RWPE2 (cell line): Measurements from ENCODE around the gene CDK10.

Experiments used
- ATAC-seq: fragments of 200-7000 bp; cut with Tn5 transposase; 3 replicates; pipeline ENCODE4 v1.9.1; 2021; ENCODE audit warnings: low read depth
- DNase-seq: peaks from one replicate; pipeline ENCODE4 v3.0.0-alpha.2; 2020; ENCODE audit warnings: low spot score
- H3K27ac ChIP-seq: fragments of 450-650 bp; 2 replicates; pipeline ENCODE4 v1.5.1; 2017; ENCODE audit warnings: mild to moderate bottlenecking; ENCODE audit not compliant: poor library complexity, severe bottlenecking
- H3K27me3 ChIP-seq: fragments of 250-450 bp; sonication (Bioruptor Pico); 2 replicates; pipeline ENCODE4 v1.5.1; 2021; ENCODE audit warnings: mild to moderate bottlenecking, moderate library complexity; ENCODE audit not compliant: insufficient read depth, poor library complexity, severe bottlenecking
- H3K36me3 ChIP-seq: fragments of 250-450 bp; sonication (Bioruptor Pico); 2 replicates; pipeline ENCODE4 v1.5.1; 2020; ENCODE audit warnings: low read depth, mild to moderate bottlenecking, moderate library complexity
- H3K4me1 ChIP-seq: fragments of 250-450 bp; sonication (Bioruptor Pico); 2 replicates; pipeline ENCODE4 v1.5.1; 2021; ENCODE audit warnings: mild to moderate bottlenecking, moderate library complexity; ENCODE audit not compliant: insufficient read depth, poor library complexity, severe bottlenecking
- H3K4me3 ChIP-seq: fragments of 250-450 bp; sonication (Bioruptor Pico); 2 replicates; pipeline ENCODE4 v1.5.1; 2021; ENCODE audit warnings: mild to moderate bottlenecking, moderate library complexity; ENCODE audit not compliant: severe bottlenecking
- H3K9me3 ChIP-seq: fragments of 250-450 bp; sonication (Bioruptor Pico); 2 replicates; pipeline ENCODE4 v1.5.1; 2021; ENCODE audit warnings: mild to moderate bottlenecking, moderate library complexity; ENCODE audit not compliant: severe bottlenecking
- TF ChIP-seq, protein P1 (sequence below): fragments of 450-650 bp; IDR thresholded peaks from one replicate; pipeline ENCODE4 v1.5.1; 2017; ENCODE audit warnings: mild to moderate bottlenecking, moderate library complexity; ENCODE audit not compliant: poor library complexity, severe bottlenecking

Gene CDK10

DNA sequence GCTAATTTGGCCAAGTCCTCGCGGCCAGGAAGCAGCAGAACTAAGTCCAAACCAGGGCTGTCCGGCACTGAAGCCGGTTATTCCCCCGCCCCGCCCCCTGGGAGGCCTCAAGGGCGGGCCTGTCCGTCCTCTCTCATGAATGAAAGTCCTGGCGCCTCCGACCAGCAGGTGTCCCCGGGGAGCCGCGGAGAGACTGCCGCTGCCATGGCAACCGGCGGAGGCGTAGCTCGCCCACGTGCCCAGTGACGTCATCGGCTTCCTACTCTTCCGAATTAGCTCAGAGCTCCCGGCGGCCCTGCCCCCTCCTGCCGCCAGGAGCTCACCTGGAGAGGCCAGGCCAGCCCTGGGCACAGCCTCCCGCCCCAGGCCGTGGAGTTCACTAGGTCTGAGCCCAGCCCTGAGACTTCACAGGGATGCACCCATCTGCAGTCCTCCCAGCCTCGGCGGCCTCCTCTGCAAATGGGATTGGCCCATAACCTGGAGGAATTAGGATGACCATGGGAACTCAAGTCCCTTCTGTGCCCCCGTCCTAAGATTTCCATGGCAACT lies 13.7 kb downstream of the CDK10 start:
- ATAC-seq (peak; percentile 69), DNase-seq (peak; percentile 100)
- H3K36me3 ChIP-seq: peaks cover 6% of the 10 kb centered on the region; the same call in 1 of the 2 replicates
- TF ChIP-seq, protein P1, sequence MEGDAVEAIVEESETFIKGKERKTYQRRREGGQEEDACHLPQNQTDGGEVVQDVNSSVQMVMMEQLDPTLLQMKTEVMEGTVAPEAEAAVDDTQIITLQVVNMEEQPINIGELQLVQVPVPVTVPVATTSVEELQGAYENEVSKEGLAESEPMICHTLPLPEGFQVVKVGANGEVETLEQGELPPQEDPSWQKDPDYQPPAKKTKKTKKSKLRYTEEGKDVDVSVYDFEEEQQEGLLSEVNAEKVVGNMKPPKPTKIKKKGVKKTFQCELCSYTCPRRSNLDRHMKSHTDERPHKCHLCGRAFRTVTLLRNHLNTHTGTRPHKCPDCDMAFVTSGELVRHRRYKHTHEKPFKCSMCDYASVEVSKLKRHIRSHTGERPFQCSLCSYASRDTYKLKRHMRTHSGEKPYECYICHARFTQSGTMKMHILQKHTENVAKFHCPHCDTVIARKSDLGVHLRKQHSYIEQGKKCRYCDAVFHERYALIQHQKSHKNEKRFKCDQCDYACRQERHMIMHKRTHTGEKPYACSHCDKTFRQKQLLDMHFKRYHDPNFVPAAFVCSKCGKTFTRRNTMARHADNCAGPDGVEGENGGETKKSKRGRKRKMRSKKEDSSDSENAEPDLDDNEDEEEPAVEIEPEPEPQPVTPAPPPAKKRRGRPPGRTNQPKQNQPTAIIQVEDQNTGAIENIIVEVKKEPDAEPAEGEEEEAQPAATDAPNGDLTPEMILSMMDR: peak; percentile 87
- no peaks in the 10 kb centered on the region for H3K9me3 ChIP-seq
- peak overlapping the region; percentile 59 for H3K4me3 ChIP-seq
- H3K4me1 ChIP-seq: no peaks in the 10 kb centered on the region
- H3K27me3 ChIP-seq: no peaks in the 10 kb centered on the region
- H3K27ac ChIP-seq: peak overlapping the region; percentile 41

DNA sequence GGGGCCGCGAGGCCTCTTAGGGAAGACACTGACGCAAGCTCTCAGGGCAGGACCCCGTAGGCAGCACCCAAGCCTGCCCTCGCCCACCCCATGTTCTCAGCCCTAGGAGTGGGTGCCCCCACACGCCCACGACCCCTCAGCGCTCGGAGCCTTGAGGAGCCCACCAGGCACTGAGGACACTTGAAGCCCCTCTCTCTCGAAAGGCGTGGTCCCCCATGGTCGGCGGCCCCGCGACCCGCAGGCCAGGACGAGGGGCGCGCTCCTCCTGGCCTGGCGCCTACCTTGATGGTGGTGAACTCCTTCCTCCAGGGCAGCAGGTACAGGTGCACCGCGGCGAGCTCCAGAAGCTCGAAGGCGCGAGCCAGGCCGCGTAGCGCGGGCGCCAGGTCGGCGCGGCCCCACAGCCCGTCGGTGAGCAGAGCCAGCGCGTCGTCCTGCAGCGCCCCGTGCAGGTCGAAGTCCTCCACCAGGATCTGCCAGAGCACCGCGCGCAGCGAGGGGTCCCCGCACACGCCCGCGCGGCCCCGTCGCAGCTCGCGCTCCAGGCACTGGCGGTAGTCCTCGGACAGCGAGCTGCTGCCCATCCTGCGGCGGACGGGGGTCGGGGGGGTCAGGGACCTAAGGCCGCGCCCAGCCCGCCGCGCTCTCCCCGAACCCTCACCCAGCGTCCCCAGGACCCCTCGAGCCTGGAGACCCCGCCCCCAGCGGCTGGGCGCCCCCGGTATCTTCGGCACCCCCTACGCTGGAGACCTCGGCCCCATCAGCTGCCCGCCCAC lies 14.3 kb downstream of the CDK10 start:
- H3K4me1 ChIP-seq: no peaks in the 10 kb centered on the region
- H3K36me3 ChIP-seq: no peaks in the 10 kb centered on the region
- DNase-seq: peak; percentile 68
- peak; percentile 40 for ATAC-seq
- H3K4me3 ChIP-seq: peak overlapping the region; percentile 59
- TF ChIP-seq, protein P1: no peak
- no peaks in the 10 kb centered on the region for H3K27me3 ChIP-seq
- H3K9me3 ChIP-seq: no peaks in the 10 kb centered on the region
- H3K27ac ChIP-seq: peak overlapping the region; percentile 41

DNA sequence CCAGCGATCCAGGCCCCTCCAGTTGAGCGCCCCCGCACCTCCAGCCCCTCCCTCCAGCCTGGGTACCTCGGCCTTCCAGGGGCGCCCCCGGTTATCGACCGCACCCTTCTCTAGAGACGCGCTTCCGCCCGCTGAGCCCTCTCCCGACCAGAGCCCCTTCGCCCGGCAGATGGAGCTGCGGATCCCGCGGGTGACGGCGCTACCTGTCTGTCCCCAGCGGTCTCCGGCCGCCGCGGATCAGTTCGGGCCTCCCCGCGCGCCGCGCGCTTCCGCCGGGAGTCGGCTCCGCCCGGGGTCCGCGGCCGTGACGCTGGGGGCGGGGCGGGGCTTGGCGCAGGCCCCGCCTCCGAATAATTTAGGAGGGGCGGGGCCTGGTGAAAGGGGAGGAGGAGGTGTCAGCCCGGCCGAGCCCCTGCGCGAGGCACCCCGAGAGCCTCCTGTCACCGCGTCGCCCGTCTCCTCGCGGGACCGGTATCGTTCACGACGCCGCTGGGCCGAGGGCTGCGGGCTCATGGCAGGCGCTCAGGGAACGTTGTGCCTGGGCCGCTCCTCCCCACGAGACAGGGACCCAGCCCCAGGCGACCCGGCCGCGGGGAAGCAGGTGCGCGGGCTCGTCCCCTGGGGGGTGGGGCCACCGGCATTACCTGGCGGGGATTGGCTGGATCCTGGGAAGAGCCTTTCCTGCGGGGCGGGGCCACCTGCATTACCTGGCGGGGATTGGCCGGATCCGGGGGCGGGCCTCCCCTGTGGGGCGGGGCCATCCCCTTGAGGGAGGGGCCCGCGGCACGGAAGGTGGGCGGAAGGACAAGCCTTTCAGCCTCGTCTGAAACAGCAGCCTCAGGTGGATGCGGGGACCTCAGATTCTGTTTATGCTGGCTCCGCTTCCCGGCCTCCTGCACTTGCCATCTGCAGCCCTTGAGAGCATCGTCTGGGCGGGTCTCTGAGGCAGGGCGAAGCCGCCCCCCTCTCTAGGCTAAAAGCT lies 15.2 kb downstream of the CDK10 start, which contains the start of gene SPATA2L:
TSS of gene SPATA2L (minus strand) at position 281 of the 982 bp plus-strand sequence. CDS start 473 bp downstream, outside the sequence.
- TF ChIP-seq, protein P1: peak; percentile 34
- peak within 1 kb of the TSS; percentile 41 for H3K27ac ChIP-seq
- H3K4me1 ChIP-seq: no peaks in the 10 kb centered on the region
- no peaks in the 10 kb centered on the region for H3K36me3 ChIP-seq
- DNase-seq (peak; percentile 98), ATAC-seq (peak; percentile 64)
- peak within 1 kb of the TSS; percentile 59 for H3K4me3 ChIP-seq
- no peaks in the 10 kb centered on the region for H3K27me3 ChIP-seq
- no peaks in the 10 kb centered on the region for H3K9me3 ChIP-seq

DNA sequence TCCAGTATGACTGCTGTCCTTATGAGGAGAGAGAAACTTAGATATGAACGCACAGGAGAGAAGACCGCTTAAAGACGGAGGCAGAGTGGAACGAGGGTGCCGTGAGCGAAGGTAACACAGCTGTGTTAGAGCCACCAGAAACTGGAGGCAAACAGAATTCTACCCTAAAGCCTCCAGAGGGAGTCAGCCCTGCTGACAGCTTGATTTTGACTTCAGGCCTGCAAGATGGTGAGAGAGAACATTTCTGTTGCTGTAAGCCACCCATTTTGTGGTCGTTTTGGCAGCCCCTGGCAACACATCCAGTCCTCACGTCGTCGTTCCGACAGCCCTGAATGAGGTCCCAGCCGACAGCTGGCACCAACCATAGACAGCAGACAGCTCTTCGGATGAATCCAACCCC lies 17.8 kb downstream of the CDK10 start:
- no peak for ATAC-seq
- DNase-seq: no peak
- no peaks in the 10 kb centered on the region for H3K4me1 ChIP-seq
- TF ChIP-seq, protein P1: no peak
- no peaks in the 10 kb centered on the region for H3K36me3 ChIP-seq
- H3K27me3 ChIP-seq: no peaks in the 10 kb centered on the region
- no peak overlapping the region for H3K4me3 ChIP-seq
- no peaks in the 10 kb centered on the region for H3K9me3 ChIP-seq
- H3K27ac ChIP-seq: no peak overlapping the region
